NB4 (cell line): ENCODE data around the gene METTL23.

Experiments
- DNase-seq: peaks from one replicate; pipeline ENCODE4 v3.0.0; 2010; ENCODE audit warnings: low read depth
- H3K4me3 ChIP-seq: one replicate; pipeline ENCODE4 v1.5.1; 2011; ENCODE audit warnings: mild to moderate bottlenecking, low read depth, low read length, moderate library complexity
- MYC ChIP-seq: IDR thresholded peaks from 2 replicates; pipeline ENCODE4 v1.6.1; 2011; ENCODE audit warnings: low read depth, low read length
- POLR2A ChIP-seq: IDR thresholded peaks from 2 replicates; pipeline ENCODE4 v1.6.1; 2011; ENCODE audit warnings: mild to moderate bottlenecking; ENCODE audit not compliant: insufficient read length; ENCODE audit errors: extremely low read depth
- TF ChIP-seq, protein P1 (sequence below): IDR thresholded peaks from one replicate; pipeline ENCODE4 v1.5.1; 2012; ENCODE audit warnings: low read depth, low read length
- TF ChIP-seq, protein P2 (sequence below): IDR thresholded peaks from 2 replicates; pipeline ENCODE4 v1.6.1; 2011; ENCODE audit warnings: low read depth, low read length

Gene METTL23

GRCh38 chr17:76727745-76728456 is 1.3 kb downstream of the METTL23 start:
- peak overlapping the region; percentile 76 for H3K4me3 ChIP-seq
- TF ChIP-seq, protein P1, sequence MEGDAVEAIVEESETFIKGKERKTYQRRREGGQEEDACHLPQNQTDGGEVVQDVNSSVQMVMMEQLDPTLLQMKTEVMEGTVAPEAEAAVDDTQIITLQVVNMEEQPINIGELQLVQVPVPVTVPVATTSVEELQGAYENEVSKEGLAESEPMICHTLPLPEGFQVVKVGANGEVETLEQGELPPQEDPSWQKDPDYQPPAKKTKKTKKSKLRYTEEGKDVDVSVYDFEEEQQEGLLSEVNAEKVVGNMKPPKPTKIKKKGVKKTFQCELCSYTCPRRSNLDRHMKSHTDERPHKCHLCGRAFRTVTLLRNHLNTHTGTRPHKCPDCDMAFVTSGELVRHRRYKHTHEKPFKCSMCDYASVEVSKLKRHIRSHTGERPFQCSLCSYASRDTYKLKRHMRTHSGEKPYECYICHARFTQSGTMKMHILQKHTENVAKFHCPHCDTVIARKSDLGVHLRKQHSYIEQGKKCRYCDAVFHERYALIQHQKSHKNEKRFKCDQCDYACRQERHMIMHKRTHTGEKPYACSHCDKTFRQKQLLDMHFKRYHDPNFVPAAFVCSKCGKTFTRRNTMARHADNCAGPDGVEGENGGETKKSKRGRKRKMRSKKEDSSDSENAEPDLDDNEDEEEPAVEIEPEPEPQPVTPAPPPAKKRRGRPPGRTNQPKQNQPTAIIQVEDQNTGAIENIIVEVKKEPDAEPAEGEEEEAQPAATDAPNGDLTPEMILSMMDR = no peak
- TF ChIP-seq POLR2A (no peak), MYC (no peak)
- TF ChIP-seq, protein P2, sequence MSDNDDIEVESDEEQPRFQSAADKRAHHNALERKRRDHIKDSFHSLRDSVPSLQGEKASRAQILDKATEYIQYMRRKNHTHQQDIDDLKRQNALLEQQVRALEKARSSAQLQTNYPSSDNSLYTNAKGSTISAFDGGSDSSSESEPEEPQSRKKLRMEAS = no peak
- DNase-seq = peak; percentile 45

DNA sequence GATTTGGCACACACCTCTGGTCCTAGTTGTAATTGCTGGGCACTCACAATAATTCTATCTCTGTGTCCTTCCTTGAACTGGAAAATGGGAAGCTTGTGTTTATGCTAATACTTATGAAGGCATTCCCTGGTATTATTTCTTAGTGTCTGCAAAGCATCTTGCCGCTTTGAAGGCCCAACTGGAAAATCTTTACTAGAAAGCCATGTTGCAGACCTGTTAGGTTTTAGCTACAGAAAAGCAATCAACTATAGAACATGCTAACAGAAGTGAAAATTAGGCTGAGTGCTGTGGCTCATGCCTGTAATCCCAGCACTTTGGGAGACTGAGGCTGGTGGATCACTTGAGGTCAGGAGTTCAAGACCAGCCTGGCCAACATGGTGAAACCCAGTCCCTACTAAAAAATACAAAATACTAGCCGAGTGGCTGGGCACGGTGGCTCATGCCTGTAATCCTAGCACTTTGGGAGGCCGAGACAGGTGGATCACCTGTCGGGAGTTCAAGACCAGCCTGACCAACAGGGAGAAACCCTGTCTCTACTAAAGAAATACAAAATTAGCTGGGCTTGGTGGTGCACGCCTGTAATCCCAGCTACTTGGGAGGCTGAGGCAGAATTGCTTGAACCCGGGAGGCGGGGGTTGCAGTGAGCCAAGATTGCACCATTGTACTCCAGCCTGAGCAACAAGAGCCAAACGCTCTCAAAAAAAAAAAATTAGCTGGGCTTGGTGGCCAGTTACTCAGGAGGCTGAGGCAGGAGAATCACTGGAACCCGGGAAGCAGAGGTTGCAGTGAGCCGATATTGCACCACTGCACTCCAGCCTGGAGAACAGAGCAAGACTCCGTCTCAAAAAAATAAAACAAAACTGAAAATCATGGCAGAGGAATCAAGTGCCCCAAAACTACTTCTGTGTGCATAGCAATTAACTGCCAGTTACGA is 5.4 kb downstream of the METTL23 start:
- peak overlapping the region; percentile 100 for H3K4me3 ChIP-seq
- DNase-seq = peak; percentile 20

- H3K4me3 ChIP-seq = peak overlapping the region; percentile 100
- DNase-seq = peak; percentile 35
- no peak for TF ChIP-seq POLR2A
- no peak for TF ChIP-seq MYC
- TF ChIP-seq, protein P2 = no peak
- TF ChIP-seq, protein P1 = no peak
These were observed 6.3 kb downstream of the METTL23 start for GRCh38 chr17:76732734-76733617.

DNA sequence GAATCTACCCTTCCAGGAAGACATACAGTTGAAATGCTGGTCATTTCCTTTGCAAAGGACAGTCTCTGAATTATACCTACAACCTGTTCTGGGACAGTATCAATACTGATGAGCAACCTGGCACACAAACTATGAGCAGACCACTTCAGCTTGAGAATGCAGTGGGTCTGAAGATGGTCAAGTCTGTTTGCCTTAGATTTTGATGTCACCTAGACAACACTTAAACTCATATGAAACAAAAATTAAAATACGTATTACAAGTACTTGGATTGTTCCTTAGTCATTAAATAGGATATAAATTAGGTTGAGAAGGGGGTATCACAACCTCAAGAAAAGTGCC is 6.9 kb downstream of the METTL23 start:
- H3K4me3 ChIP-seq = peak overlapping the region; percentile 100
- DNase-seq = peak; percentile 11
- TF ChIP-seq MYC = no peak
- TF ChIP-seq, protein P1 = no peak

DNA sequence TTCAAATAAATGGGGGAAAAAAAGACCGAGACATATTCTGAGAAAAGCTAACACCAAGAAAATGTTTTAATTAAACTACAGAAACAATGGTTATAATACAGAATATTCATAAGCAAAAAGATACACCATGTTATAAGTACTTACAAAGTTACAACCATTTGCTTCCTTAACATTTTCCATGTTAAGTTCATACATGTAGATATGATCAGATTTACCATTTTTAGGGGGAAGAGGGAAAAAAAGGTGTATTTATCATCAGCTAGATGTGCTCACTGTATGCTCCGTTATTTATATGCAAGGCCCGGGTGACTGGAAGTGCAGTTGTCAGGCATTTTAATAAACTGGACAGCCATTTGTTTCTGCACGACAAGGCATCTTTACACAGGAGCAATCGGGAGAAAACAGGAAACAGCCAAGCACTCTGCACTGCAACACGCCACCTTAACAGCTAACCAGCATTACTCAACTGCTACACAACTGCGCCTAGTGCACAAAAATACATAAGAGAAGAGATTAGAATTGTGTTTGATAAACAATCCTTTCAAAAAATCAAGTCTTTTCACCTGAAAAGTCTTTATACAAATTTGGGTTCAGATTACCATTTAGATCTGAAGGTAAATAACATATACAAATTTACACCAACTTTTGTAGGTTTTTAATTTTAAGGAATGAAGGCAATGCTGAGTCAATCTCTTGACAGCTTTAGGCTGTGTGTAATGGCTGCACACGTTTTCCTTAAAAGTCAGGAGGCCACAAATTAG is 7.6 kb downstream of the METTL23 start:
- peak overlapping the region; percentile 100 for H3K4me3 ChIP-seq
- DNase-seq = peak; percentile 74
- TF ChIP-seq MYC (0 out of 2 replicates have a peak, but pooled peaks have one; percentile 34), POLR2A (peak; percentile 24)
- TF ChIP-seq, protein P2 = peak; percentile 62
- TF ChIP-seq, protein P1 = no peak
